ENCODE results near the gene TATDN2. TPM values are rescaled to one million over a fixed set of nuclear protein-coding genes. Genes with fewer than 3 reads are reported as not detected.

TATDN2 gene
- 11.4 and 13.8 TPM in 2 replicates for total RNA-seq

- peak; percentile 96 for DNase-seq
Measured at GRCh38 chr3:10248184-10248983, at the start of gene TATDN2. TATDN2 (plus strand) TSS chr3:10248459; CDS start chr3:10249201, 742 bp downstream.

GRCh38 chr3:10198761-10199649 lies 49.3 kb upstream of the TATDN2 start:
- DNase-seq = peak; percentile 73

- no peak for DNase-seq
Measured at GRCh38 chr3:10204921-10205320, 43.3 kb upstream of the TATDN2 start.

- peak; percentile 89 for DNase-seq
Measured at GRCh38 chr3:10205451-10206165, 42.7 kb upstream of the TATDN2 start.

GRCh38 chr3:10206166-10206511 lies 42.1 kb upstream of the TATDN2 start:
- DNase-seq = no peak

- DNase-seq = no peak
Measured at GRCh38 chr3:10213156-10213792, 35.0 kb upstream of the TATDN2 start.

- DNase-seq = no peak
Measured at GRCh38 chr3:10215578-10216368, 32.5 kb upstream of the TATDN2 start.

- no peak for DNase-seq
Measured at GRCh38 chr3:10217359-10217758, 30.9 kb upstream of the TATDN2 start.

- DNase-seq = no peak
Measured at GRCh38 chr3:10219737-10220136, 28.5 kb upstream of the TATDN2 start.

- DNase-seq = peak; percentile 15
Measured at GRCh38 chr3:10223676-10224639, 24.3 kb upstream of the TATDN2 start.

GRCh38 chr3:10224794-10225665 lies 23.2 kb upstream of the TATDN2 start:
- peak; percentile 90 for DNase-seq

- DNase-seq = no peak
Measured at GRCh38 chr3:10226293-10226692, 22.0 kb upstream of the TATDN2 start.

GRCh38 chr3:10228248-10228950 lies 19.9 kb upstream of the TATDN2 start:
- DNase-seq = peak; percentile 94

- DNase-seq = no peak
Measured at GRCh38 chr3:10229576-10229975, 18.7 kb upstream of the TATDN2 start.

GRCh38 chr3:10232137-10232536 lies 16.1 kb upstream of the TATDN2 start:
- DNase-seq = no peak

- no peak for DNase-seq
Measured at GRCh38 chr3:10233988-10234387, 14.3 kb upstream of the TATDN2 start.

GRCh38 chr3:10234526-10235230 lies 13.6 kb upstream of the TATDN2 start:
- no peak for DNase-seq

GRCh38 chr3:10235551-10235950 lies 12.7 kb upstream of the TATDN2 start:
- no peak for DNase-seq

All from dermis blood vessel endothelial cell (primary cell).